ENCODE results near the gene COQ9. TPM values are rescaled to one million over a fixed set of nuclear protein-coding genes. Genes with fewer than 3 reads are reported as not detected.

COQ9 gene
- total and polyA plus RNA-seq, 2 of the 4 experiments (the other 2 are of a cell fraction): 57.9 to 58.5 TPM

DNA sequence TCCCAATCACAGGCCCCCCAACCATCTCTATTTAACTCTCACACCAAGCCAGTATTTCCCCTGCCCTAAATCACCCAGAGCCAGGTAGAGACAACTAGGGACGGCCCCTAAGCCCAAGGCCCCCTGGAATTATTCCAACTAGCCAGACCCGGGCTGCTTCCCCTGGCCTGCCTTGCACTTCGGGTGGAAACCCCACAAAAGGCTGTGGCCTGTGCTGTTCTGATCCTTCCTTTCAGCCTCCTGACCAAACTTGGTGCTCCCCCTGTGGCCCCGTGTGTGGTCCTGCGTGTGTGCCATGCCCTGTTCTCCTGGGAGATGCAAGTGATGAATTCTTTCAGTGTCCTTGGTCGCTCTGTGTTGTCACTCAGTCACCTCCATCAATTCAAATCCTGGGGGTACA is 27.8 kb upstream of the COQ9 start:
- no peak overlapping the region for H4K8ac ChIP-seq (ENCODE audit: low read depth in 2 of 2, low read length in 2 of 2)
- no peaks in the 10 kb centered on the region for H3K36me3 ChIP-seq (ENCODE audit: control insufficient read depth, insufficient read depth, low read length)
- no peak overlapping the region for H3K14ac ChIP-seq (replicated peaks; ENCODE audit: low read depth, low read length)
- H2AK9ac ChIP-seq (replicated peaks; ENCODE audit: low read depth, low read length, poor library complexity): no peak overlapping the region
- no peak overlapping the region for H3K56ac ChIP-seq (ENCODE audit: extremely low read depth, insufficient read depth, low read length)
- no peak overlapping the region for H3K4me3 ChIP-seq (ENCODE audit: insufficient read depth, low read depth, low read length)
- no peak overlapping the region for H3K9ac ChIP-seq (ENCODE audit: low read depth, low read length)
- H2BK20ac ChIP-seq (ENCODE audit: low read depth, low read length): no peak overlapping the region
- no TSS peak for BruUV-seq (replicated peaks)
- no peak overlapping the region for H3K18ac ChIP-seq (ENCODE audit: low read depth, low read length)
- ChIA-PET POLR2A (ENCODE audit: unreplicated experiment) (no interaction called here), CTCF (interaction anchor here (0.6 kb wide), 1 partner anchor 255 kb away, joined by 3 read pairs; no protein-coding TSS in a partner anchor)
- H2BK15ac ChIP-seq (ENCODE audit: low read depth, low read length): no peak overlapping the region
- in situ Hi-C loops (cut with MboI; ENCODE audit: low sequenced_read_pairs) (loop anchor here (5.0 to 10.0 kb wide), 2 partner anchors 117 to 335 kb away; no protein-coding TSS in a partner anchor), intact Hi-C loops (cut with micrococcal nuclease) (loop anchor here (2.0 kb wide), 1 partner anchor 99 kb away; no protein-coding TSS in a partner anchor), dilution Hi-C loops (cut with HindIII; ENCODE audit: low sequenced_read_pairs, unreplicated experiment) (no loop called here)
- no peak overlapping the region for H4K91ac ChIP-seq (ENCODE audit: insufficient read depth, low read depth, low read length)
- H2AFZ ChIP-seq (replicated peaks; ENCODE audit: low read length, poor library complexity): peak overlapping the region; percentile 53
- H4K5ac ChIP-seq (ENCODE audit: low read depth, low read length): no peak overlapping the region
- H3K23ac ChIP-seq (ENCODE audit: low read depth, low read length): no peak overlapping the region
- H3K79me1 ChIP-seq (ENCODE audit: low read depth in 1 of 2, low read length in 2 of 2): no peaks in the 10 kb centered on the region
- DNase-seq: no peak
- H2AK5ac ChIP-seq (ENCODE audit: low read depth, low read length): no peak overlapping the region
- no peak overlapping the region for H2BK5ac ChIP-seq (ENCODE audit: low read depth, low read length, poor library complexity, severe bottlenecking)
- H3K4ac ChIP-seq (ENCODE audit: low read depth, low read length): no peak overlapping the region
- WGBS, 2 experiments (ENCODE audit: extremely low coverage in 2 of 2, insufficient read length in 1 of 2): 43% methylated on average over 3 of the region's 6 CpGs; no CpG with 5 or more reads in 1 of the 2 experiments
- H3K27me3 ChIP-seq (ENCODE audit: control insufficient read depth, insufficient read depth, low read length): no peaks in the 10 kb centered on the region; the same call in 1 of the 2 replicates
- no peak overlapping the region for H3K27ac ChIP-seq (ENCODE audit: insufficient read depth, low read length)
- ATAC-seq (ENCODE audit: low read depth): no peak
- no peak for TF ChIP-seq POLR2A (IDR thresholded peaks at IDR 0.05; ENCODE audit: low read depth, low read length)
- TF ChIP-seq, protein P1, sequence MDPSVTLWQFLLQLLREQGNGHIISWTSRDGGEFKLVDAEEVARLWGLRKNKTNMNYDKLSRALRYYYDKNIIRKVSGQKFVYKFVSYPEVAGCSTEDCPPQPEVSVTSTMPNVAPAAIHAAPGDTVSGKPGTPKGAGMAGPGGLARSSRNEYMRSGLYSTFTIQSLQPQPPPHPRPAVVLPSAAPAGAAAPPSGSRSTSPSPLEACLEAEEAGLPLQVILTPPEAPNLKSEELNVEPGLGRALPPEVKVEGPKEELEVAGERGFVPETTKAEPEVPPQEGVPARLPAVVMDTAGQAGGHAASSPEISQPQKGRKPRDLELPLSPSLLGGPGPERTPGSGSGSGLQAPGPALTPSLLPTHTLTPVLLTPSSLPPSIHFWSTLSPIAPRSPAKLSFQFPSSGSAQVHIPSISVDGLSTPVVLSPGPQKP (IDR thresholded peaks at IDR 0.05; ENCODE audit: borderline replicate concordance, low read depth, low read length): no peak
- no peak for TF ChIP-seq FOS (IDR thresholded peaks at IDR 0.05; ENCODE audit: low read depth, low read length)
- TF ChIP-seq RAD21 (IDR thresholded peaks at IDR 0.05; ENCODE audit: low read length): no peak
- no peak for TF ChIP-seq NFE2L2 (IDR thresholded peaks at IDR 0.05; ENCODE audit: low read depth, low read length)
- TF ChIP-seq RCOR1 (IDR thresholded peaks at IDR 0.05; ENCODE audit: insufficient replicate concordance, low read length): no peak
- TF ChIP-seq CHD1 (IDR thresholded peaks at IDR 0.05; ENCODE audit: low read depth, low read length): no peak
- TF ChIP-seq, protein P2, sequence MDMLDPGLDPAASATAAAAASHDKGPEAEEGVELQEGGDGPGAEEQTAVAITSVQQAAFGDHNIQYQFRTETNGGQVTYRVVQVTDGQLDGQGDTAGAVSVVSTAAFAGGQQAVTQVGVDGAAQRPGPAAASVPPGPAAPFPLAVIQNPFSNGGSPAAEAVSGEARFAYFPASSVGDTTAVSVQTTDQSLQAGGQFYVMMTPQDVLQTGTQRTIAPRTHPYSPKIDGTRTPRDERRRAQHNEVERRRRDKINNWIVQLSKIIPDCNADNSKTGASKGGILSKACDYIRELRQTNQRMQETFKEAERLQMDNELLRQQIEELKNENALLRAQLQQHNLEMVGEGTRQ (IDR thresholded peaks at IDR 0.05; ENCODE audit: low read depth, low read length): no peak
- no peak for TF ChIP-seq MAFK (IDR thresholded peaks at IDR 0.05; ENCODE audit: low read depth, low read length)
- TF ChIP-seq MXI1 (IDR thresholded peaks at IDR 0.05; ENCODE audit: borderline replicate concordance, low read depth, low read length): no peak
- no peak for TF ChIP-seq SMC3 (IDR thresholded peaks at IDR 0.05; ENCODE audit: low read depth, low read length)
- TF ChIP-seq RFX5 (IDR thresholded peaks at IDR 0.05; ENCODE audit: low read depth, low read length): no peak
- TF ChIP-seq BHLHE40 (IDR thresholded peaks at IDR 0.05; ENCODE audit: low read depth, low read length): no peak
- TF ChIP-seq CTCF (conservative IDR thresholded peaks at IDR 0.05; ENCODE audit: low read depth, low read length): no peak
- no peak for TF ChIP-seq MAZ (IDR thresholded peaks at IDR 0.05; ENCODE audit: borderline replicate concordance, low read depth, low read length)
- TF ChIP-seq CEBPB (IDR thresholded peaks at IDR 0.05; ENCODE audit: low read depth, low read length): no peak
- H3K4me1 ChIP-seq (ENCODE audit: control insufficient read depth, insufficient read depth, low read length): peaks cover 3% of the 10 kb centered on the region
- no peaks in the 10 kb centered on the region for H3K9me3 ChIP-seq (ENCODE audit: control insufficient read depth, insufficient read depth, low read length)
- no peaks in the 10 kb centered on the region for H3K9me1 ChIP-seq (ENCODE audit: insufficient read depth, low read length)
- H2BK120ac ChIP-seq (ENCODE audit: low read depth, low read length): no peak overlapping the region
- no peak overlapping the region for H3K4me2 ChIP-seq (ENCODE audit: low read depth, low read length)
- no peaks in the 10 kb centered on the region for H4K20me1 ChIP-seq (ENCODE audit: insufficient read depth, low read length)
